Brain pericyte (primary cell): Measurements from ENCODE around the gene SCFD2.

Source experiments
- DNase-seq: peaks from one replicate; pipeline ENCODE4 v3.0.0-alpha.2; 2012; ENCODE audit warnings: low read depth, low spot score

Gene SCFD2

GRCh38 chr4:52833941-52834525 lies 531.8 kb downstream of the SCFD2 start:
- no peak for DNase-seq

- no peak for DNase-seq
Measured at GRCh38 chr4:52825460-52826090, 540.3 kb downstream of the SCFD2 start.

GRCh38 chr4:52824603-52825459 lies 541.0 kb downstream of the SCFD2 start:
- DNase-seq, result no peak

- no peak for DNase-seq
Measured at GRCh38 chr4:52824270-52824602, 541.6 kb downstream of the SCFD2 start.

GRCh38 chr4:52823702-52824092 lies 542.2 kb downstream of the SCFD2 start:
- DNase-seq, result no peak
